Right lung (tissue), 5 donors: ENCODE results near the gene ADGRB3. TPM values are rescaled to one million over a fixed set of nuclear protein-coding genes. Genes with fewer than 3 reads are reported as not detected.
"Not testable (repeated sequence)": the region's sequence is repeated elsewhere in the genome, so short reads cannot be mapped to it uniquely, and the experiment has no call there.

Experiments used
- DNase-seq, 2 donors: peaks; one replicate each; pipeline ENCODE4 v3.0.0-alpha.2; 2013
- polyA plus RNA-seq, 5 donors: library from polyadenylated mRNA; unstranded; fragments of 120-200 nt; gene quantifications; one replicate each; pipeline versions ENCODE4 v1.2.1 to v1.2.3, GENCODE V29; 2013; ENCODE audit warnings: inconsistent platforms in 1 of 5, low replicate concordance in 1 of 5; ENCODE audit not compliant: insufficient read length in 5 of 5, insufficient read depth in 1 of 5

The ADGRB3 gene
- polyA plus RNA-seq, 5 donors, result 8.6 to 21.3 (median 15.0) TPM

DNA sequence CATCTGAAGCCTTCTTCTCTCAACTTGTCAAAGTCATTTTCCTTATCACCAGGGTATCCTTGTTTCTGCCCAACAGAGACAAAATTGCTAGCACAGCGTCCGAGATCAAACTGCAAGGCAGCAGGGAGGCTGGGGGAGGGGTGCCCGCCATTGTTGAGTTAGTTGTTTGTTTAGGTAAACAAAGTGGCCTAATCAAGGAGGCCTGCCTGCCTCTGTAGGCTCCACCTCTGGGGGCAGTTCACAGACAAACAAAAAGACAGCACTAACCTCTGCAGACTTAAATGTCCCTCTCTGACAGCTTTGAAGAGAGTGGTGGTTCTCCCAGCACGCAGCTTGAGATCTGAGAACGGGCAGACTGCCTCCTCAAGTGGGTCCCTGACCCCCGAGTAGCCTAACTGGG, 155.0 kb downstream of the ADGRB3 start:
- not testable (repeated sequence) for DNase-seq

DNA sequence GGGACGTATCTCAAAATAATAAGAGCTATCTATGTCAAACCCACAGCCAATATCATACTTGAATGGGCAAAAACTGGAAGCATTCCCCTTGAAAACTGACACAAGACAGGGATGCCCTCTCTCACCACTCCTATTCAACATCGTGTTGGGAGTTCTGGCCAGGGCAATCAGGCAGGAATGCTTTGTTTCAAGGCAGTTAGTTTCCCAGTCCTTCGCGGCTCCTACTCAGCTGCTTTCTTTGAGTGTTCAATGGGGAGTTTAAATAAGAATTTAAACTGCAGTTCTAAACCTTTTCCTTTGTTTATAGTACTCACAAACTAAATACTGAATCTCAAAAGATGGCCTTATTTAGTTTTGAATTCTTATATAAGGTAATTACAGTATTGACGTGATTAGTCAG, 179.9 kb downstream of the ADGRB3 start:
- not testable (repeated sequence) for DNase-seq

DNA sequence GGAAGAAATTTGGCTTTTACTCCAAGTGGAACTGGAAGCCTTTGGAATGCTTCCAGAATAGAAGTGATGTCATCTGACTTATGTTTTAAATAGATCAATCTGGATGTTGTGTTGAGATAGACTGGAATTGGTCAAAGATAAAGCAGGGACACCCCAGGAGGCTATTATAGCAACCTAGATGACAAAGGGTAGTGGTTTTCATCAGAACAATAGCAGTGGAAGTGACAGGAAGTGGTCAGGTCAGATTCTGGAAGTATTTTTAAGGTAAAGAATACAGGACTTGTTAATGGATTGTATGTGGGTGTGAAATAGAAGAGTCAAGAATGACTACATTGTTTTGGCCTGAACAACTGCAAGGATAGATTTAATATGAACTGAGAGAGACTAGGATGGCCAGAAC, 191.4 kb downstream of the ADGRB3 start:
- no peak for DNase-seq

DNA sequence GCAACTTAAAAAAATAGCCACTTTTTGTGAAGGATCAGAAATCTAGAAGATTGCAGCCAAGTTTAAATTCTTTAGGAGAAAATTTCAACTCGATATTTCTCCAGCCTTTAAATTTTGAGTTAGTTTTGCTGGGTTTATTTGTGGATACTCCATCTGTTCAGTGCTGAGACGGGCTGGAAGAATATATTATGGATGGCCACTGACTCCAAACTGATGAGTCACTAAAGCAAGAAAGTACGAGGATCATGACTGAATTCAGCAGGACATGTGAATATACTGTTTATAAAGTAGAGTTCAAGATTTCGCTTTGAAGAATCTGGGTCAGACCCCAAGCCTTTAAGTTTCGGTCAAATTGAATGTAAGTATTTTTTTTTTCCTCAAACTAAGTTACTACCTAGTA, 199.5 kb downstream of the ADGRB3 start:
- no peak for DNase-seq

DNA sequence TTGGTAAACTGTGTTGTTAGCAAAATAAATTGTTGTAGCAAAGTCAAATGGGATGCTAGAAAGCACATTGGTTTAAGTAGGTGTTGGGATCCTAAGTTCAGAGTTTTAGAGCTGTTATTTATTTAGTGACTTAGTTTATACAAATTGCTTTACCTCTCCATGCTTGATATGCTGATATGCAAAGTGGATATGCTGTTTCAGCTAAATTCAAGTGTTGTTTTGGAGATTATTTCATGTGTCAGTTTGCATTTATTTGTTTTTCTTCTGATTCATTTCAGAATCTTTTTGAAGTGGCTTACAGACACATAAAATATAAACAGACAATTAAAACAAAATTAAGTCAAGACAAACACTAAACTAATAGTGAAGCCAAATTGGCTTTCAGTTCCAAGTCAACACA, 203.5 kb downstream of the ADGRB3 start:
- peak; percentile 5 to 29 for DNase-seq

DNA sequence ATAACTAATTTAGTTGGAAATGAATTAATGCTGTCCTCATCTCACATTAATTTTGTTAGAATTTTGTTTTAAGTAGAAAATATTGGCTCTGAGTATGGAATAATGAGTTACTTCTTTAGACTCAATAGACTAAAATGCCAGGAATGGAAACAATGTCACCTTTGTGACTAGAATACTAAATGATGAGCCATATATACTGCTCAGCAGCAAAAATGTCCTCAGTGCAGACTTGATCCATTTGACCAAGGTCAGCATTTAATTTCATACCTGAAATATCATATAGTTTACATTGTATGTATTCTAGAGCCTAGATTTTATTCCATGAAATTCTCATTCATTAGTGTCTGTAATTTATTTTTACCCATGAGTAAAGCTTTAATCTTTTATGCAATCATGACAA, 217.7 kb downstream of the ADGRB3 start:
- no peak for DNase-seq

DNA sequence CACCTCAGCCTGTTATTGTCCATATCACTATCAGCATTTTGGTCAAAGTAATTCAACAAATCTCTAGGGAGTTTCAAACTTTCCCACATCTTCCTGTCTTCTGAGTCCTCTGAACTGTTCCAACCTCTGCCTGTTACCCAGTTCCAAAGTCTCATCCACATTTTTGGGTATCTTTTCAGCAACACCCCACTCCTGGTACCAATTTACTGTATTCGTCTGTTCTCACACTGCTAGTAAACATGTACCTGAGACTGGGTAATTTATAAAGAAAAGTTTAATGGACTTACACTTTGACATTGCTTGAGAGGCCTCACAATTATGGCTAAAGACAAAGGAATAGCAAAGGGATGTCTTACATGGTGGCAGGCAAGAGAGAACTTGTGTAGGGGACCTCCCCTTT, 224.2 kb downstream of the ADGRB3 start:
- no peak for DNase-seq

DNA sequence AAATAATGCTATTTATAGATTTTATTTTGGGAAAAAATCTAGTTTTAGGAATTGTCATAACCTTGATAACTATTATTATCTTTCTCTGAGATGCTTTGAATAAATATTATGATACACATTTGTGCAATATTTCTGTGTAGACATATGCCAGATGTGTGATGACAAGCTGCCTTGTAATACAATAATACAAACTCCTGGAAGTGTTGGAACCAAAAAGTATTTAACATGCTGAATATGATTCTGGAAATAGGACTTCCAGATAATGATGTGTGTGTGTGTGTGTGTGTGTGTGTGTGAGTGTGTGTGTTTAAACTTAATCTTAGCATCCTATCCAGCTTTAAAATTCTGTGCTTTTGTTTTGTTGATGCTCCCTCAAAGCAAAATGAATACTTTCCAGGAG, 233.6 kb downstream of the ADGRB3 start:
- peak; percentile 16 to 23 for DNase-seq

DNA sequence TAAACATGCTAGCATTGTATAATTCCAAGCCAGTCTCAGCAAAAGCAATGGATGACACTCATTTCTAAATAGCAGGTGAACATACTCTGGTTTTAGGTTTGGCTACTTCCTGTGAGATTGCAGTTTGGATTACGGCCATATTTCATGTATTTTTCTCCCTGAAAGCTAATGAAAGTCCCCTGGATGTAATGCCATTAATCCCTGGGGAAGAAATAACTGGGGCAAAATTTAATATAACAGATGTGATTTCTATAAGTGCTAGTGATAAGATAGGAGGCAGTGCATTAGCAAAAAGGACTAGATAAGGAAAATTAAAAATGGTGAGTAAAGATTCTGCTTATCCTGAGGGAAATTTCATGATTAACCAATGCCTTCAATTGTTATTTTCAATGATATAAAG, 238.2 kb downstream of the ADGRB3 start:
- DNase-seq, result no peak

DNA sequence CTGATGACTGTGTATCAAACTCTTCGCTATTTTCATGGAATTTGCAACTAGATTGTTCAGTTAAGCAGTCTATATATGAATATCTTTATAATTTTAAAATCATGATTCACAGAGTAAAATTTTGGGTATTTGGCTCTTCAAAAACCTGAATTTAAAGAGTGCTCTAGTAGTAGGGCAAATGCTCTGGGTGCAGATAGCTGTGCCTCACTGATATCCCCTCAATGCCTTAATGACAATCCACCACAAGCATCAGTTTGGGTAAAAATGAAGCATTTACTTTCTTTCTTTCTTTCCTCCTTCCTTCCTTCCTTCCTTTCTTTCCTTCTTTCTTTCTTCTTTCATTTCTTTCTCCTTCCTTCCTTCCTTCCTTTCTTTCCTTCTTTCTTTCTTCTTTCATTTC, 239.7 kb downstream of the ADGRB3 start:
- DNase-seq, result no peak

DNA sequence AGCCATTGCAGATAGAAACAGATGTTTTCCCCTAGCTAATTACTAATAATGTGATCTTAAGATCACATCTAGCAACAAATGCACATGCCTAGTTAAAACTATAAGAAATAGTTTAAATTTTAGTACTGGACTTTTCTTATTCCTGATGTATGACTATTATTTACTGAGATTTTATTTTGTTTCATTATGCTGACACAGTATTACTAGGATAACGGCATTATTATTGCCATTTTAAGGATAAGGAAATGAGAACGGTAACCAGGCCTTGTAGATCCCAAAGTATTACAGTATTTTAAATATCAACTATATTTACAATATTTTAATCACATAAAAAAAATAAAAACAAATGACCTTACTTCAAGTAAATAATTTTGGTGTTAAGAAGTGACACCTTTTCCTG, 240.3 kb downstream of the ADGRB3 start:
- no peak for DNase-seq

DNA sequence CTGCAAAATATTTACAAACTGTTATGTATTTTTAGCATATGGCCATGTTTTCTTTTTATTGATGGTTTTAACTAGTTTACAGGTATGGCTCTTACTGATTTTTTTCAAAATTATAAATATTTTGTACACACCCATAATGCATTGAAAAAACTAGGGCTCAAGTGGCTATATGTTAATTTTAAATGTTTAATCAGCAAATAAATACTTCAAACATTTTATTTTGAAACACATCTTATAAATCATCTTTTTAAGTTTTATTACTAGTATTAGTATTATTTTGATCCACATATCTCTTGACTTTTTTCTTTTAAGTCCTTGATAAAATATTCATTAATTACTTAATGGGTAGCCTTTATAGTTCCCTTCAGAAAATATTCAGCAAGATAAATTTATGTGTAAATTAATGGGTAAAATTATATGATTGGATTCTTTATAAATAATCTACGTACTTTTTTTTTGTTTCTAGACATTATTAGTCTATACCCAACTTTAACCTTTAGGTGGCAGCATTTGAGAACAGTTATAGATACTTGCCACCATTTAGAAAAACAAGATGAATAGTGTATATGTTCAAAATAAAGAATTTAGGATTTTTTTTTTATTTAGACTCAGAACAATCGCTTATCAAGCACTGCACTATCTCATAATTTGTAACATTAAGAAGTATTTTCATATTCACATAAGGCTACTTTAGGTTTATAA, 241.9 kb downstream of the ADGRB3 start:
- no peak for DNase-seq

DNA sequence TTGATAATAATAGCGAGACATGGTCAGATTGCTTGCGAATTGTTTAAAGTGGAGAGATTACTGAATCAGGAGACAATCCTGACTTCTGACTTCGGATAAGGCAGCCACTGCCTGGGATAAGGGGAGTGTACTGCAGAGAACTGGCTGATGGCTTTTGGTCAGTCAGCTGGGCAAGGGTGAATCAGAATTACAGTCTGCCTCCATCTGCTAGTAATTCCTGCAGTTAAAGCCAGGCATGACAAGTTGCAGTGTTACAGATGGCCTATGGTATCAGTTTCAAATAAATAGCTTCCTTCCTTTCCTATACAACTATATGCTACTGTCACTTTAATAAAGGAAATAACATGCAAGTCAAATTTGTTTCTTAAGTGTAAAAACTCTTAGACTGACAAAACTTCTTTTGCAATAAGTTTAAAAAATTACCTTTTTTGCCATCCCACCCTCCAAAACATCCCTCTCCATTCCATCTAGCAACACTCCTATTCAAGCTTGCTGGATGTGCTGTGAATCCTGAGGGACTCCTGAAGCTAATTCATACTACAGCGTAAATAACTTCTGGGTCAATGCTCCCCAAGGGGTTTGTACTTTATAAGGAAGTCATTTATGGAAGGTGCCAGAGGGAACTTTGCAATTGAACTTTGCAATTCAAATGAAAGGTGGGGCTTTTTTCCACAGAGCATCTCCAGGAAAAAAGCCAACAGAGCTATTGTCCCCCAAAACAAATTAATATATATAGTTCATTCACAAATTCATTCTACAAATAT, 245.2 kb downstream of the ADGRB3 start:
- no peak for DNase-seq

DNA sequence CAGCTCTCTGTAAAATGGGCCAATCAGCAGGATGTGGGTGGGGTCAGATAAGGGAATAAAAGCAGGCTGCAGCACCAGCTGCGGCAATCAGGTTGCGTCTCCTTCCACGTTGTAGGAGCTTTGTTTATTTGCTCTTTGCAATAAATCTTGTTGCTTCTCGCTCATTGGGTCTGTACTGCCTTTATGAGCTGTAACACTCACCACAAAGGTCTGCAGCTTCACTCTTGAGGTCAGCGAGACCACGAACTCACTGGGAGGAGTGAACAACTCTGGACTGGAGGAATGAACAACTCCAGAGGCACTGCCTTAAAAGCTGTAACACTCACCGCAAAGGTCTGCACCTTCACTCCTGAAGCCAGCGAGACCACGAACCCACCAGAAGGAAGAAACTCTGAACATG, 248.2 kb downstream of the ADGRB3 start:
- DNase-seq, result not testable (repeated sequence)

DNA sequence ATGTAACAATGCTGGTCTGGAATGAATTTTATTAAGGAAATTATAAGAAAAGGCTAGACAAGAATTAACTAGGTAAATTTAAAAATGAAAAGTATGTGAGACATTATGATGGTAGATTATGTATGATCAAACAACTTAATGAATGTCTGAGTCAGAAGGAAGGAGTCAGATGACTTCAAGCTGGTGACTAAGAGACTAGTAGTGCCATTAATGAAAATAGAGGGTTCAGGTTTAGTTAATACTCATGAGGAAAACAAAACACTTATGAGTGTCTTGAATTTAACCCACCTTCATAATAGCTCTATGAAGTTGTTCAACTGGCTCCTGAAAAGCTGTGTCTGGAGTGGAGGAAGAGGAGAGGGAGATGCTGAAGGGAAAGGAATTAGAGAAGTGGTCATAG, 256.3 kb downstream of the ADGRB3 start:
- DNase-seq, result no peak

DNA sequence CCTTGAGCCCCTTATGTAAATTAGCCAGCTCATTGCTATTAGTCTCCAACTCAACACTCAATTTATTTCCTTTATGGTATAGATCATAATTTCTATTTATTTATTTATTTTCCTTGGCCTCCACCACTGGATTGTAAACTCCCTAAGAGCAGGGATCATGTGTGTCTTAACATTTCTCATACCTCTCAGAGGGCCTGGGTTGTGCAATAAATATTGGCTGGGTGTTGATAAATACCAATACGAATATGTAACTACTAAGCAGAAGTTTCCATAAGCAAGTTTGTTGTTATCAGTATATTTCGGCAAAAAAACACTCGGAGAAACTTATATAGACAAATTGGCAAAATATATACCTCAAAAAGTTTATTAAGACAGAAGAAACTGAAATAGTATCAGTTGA, 257.4 kb downstream of the ADGRB3 start:
- DNase-seq, result no peak

DNA sequence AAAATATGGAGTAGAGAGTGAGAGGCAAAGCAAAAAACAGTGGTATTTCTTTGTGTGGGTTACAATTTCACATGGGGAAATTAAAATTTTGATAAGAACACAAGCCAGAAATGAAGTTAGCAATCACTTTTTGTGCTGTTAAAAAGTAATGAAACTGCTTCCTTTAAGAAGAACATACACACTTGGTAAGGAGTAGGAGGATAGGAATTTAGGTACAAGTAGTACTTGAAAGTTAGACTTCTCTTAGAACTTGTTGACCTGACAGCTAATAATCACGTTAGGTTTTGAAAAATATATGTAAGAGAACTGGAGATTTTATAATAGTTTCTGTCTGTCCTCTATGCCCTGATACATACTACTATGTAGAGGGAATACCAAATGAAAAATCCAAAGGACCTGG, 260.8 kb downstream of the ADGRB3 start:
- DNase-seq, result no peak

DNA sequence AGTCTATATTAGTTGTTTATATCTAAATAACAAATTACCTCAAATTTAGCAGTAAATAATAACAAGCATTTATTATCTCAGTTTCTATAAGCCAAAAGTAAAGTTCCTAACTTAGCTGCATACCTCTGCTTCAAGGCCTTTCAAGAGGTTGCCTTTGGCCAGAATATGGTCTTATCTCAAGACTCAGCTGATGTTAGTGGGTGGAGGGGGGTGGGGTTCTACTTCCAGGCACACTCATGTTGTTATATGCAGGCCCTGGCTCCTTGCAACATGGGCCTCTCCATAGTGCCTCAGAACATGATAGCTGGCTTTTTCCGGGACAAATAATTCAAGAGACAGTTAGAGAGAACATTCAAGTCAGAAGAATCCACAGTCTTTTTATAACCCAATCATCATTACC, 266.0 kb downstream of the ADGRB3 start:
- DNase-seq, result no peak

DNA sequence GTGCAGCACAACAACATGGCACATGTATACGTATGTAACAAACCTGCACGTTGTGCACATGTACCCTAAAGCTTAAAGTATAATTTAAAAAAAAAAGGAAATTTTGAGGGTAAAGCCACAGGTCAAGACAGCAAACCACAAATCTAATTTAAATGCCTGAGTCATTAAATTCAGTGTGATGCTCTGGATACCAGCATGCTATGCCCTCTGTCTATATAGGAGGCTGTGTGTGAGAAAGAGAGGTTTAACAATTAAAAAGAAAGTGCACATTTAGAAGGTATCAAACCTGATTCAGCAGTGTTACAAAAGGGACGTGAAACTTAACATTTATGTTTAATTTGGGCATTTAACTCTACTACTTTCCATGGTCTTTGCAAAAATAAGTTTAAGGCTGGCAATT, 276.3 kb downstream of the ADGRB3 start:
- DNase-seq, result no peak

DNA sequence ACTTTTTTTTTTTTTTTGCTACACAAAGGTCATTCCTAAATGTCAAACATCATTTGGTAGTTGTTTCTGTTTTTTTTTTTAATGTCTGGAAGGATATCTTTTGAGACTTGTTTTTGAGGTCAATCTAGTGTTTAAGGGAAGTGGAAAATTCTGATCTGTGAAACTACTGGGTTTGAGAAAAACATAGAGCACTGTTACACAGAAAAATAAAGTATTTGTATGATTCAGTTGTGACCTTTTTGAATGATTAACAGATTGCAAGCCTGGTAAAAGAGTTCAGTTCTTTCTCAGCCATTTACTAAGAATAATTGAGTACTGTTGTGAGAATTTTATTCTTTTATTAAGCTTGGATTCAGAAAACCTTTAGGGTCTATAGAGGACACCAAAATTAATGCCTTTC, 276.7 kb downstream of the ADGRB3 start:
- no peak for DNase-seq

DNA sequence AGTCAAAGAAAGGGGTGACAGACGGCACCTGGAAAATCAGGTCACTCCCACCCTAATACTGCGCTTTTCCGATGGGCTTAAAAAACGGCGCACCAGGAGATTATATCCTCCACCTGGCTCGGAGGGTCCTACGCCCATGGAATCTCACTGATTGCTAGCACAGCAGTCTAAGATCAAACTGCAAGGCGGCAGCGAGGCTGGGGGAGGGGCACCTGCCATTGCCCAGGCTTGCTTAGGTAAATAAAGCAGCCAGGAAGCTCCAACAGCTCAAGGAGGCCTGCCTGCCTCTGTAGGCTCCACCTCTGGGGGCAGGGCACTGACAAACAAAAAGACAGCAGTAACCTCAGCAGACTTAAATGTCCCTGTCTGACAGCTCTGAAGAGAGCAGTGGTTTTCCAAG, 277.7 kb downstream of the ADGRB3 start:
- not testable (repeated sequence) for DNase-seq

DNA sequence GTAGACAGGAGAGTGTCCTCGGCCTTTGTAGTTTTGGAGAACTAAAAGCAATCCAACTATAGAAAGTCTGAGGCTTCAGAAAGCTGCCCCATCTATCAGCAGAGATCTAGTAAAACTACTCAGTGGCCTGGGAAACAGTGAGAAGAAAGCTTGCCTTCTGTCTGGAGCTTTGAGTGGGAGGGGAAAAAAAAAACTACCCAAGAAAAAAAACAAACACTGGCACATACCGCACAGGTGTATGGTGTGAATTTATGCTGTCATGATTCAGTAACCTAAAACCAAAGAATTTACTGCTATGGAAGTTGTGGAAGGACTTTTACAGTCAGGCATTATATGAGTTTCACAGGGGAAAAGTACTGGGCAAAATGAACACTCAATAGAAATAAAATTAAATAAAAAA, 280.5 kb downstream of the ADGRB3 start:
- no peak for DNase-seq

DNA sequence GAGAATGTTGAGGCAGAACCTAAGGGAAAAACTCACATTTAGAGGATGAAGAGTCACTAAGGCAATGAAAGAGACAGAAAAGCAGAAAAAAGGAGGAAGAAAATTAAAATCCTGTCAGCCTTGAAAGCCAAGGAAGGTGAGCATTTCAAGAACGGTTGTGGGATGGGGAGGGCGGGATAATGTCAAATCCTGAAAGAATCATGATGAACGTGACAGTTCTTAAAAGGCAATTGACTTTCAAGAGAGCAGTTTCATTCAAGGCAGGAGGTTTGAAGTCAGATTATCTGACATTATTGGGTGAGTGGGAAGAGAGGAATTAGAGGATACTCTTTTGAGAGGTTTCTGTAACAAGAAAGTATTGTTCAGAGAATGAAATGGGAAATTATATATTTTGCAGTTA, 284.5 kb downstream of the ADGRB3 start:
- no peak for DNase-seq

DNA sequence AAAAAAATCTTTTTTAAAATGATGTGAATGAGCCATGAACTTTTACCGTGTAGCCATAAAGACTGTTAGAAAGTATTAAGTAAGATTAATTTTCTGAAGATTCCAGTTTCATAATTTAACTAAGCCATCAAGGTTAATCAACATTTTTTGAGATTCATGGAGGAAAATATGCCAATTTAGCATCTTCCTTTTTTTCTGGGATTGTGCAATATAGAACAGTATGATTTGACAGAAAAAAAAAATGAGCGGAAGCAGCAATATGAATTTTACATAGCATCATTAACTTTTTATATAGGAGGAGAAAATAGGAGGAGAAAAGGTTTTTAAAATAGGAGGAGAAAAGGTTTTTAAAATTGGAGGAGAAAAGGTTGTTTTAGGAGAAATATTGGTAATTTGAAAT, 306.3 kb downstream of the ADGRB3 start:
- no peak for DNase-seq
